ENCODE data around the gene SMCR8.

Gene SMCR8

GRCh38 chr17:18356624-18357023 lies 41.5 kb downstream of the SMCR8 start:
- TF ChIP-seq, protein P1, sequence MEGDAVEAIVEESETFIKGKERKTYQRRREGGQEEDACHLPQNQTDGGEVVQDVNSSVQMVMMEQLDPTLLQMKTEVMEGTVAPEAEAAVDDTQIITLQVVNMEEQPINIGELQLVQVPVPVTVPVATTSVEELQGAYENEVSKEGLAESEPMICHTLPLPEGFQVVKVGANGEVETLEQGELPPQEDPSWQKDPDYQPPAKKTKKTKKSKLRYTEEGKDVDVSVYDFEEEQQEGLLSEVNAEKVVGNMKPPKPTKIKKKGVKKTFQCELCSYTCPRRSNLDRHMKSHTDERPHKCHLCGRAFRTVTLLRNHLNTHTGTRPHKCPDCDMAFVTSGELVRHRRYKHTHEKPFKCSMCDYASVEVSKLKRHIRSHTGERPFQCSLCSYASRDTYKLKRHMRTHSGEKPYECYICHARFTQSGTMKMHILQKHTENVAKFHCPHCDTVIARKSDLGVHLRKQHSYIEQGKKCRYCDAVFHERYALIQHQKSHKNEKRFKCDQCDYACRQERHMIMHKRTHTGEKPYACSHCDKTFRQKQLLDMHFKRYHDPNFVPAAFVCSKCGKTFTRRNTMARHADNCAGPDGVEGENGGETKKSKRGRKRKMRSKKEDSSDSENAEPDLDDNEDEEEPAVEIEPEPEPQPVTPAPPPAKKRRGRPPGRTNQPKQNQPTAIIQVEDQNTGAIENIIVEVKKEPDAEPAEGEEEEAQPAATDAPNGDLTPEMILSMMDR (IDR thresholded peaks at IDR 0.05; ENCODE audit: control extremely low read depth, extremely low read depth, low read depth, missing control alignments), result no peak
- POLR2A ChIA-PET, result no interaction called here
- no peak for DNase-seq (ENCODE audit: extremely low spot score)
- CTCF ChIA-PET, result no interaction called here

- no peak for DNase-seq (ENCODE audit: extremely low spot score)
- TF ChIP-seq, protein P1 (IDR thresholded peaks at IDR 0.05; ENCODE audit: control extremely low read depth, extremely low read depth, low read depth, missing control alignments), result no peak
- CTCF ChIA-PET, result no interaction called here
- POLR2A ChIA-PET, result no interaction called here
These were observed 45.4 kb downstream of the SMCR8 start for GRCh38 chr17:18360518-18360917.

DNA sequence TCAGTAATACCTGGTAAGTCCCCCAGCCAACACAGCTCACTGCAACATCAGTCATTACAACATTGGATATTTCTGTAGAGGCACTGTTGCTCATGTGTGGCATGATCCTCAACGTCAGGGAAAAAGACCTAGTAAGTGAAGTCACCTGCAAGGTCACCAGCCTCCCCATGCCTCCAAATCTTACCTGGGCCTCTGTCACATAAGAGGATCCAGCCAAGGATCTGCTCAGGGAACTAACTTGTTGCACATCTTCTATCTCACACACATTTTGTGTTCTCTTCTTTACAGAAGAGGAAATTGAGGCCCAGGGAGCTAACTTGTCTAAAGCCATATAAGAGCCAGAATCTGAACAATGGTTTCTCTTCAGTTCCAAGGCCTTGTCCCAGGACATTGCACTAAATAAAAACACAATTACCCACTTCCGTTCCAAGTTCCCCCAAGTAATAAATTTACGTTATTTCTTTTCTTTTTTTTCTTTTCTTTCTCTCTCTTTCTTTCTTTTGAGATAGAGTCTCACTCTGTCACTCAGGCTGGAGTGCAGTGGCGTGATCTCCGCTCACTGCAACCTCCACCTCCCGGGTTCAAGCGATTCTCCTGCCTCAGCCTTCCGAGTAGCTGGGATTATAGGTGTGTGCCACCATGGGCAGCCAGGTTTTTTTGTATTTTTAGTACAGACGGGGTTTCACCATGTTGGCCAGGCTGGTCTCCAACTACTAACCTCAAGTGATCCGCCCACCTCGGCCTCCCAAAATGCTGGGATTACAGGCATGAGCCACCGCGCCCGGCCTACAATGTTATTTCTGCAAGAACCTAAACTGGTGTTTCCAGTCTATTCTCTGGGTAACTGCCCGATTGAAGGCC lies 47.0 kb downstream of the SMCR8 start:
- POLR2A ChIA-PET, result interaction anchor here (0.7 kb wide), 2 partner anchors 15 to 17 kb away, joined by 5 read pairs; no protein-coding TSS in a partner anchor

GRCh38 chr17:18362698-18363100 lies 47.6 kb downstream of the SMCR8 start:
- TF ChIP-seq, protein P1 (IDR thresholded peaks at IDR 0.05; ENCODE audit: control extremely low read depth, extremely low read depth, low read depth, missing control alignments), result no peak
- CTCF ChIA-PET, result interaction anchor here (1.1 to 2.6 kb wide), 2 partner anchors 14 to 42 kb away, joined by 3 to 7 read pairs; no protein-coding TSS in a partner anchor
- DNase-seq (ENCODE audit: extremely low spot score), result no peak
- POLR2A ChIA-PET, result no interaction called here

More for the DNA sequence above, 47.0 kb downstream of the SMCR8 start:
- TF ChIP-seq, protein P1 (IDR thresholded peaks at IDR 0.05; ENCODE audit: control extremely low read depth, extremely low read depth, low read depth, missing control alignments), result no peak
- DNase-seq (ENCODE audit: extremely low spot score), result no peak
- CTCF ChIA-PET, result interaction anchor here (1.1 to 2.6 kb wide), 2 partner anchors 9 to 13 kb away, joined by 3 to 7 read pairs; no protein-coding TSS in a partner anchor

- TF ChIP-seq, protein P1 (IDR thresholded peaks at IDR 0.05; ENCODE audit: control extremely low read depth, extremely low read depth, low read depth, missing control alignments), result no peak
- CTCF ChIA-PET, result interaction anchor here (1.1 to 2.6 kb wide), 2 partner anchors 15 to 43 kb away, joined by 3 to 7 read pairs; no protein-coding TSS in a partner anchor
- POLR2A ChIA-PET, result no interaction called here
- DNase-seq (ENCODE audit: extremely low spot score), result peak; percentile 98
These were observed 48.3 kb downstream of the SMCR8 start, which contains the start of gene SHMT1 for GRCh38 chr17:18363101-18364049. Gene SHMT1, minus strand, starts transcription at chr17:18363550. Its CDS starts 7,569 bp downstream, at chr17:18355981.

- ChIA-PET POLR2A (no interaction called here), CTCF (no interaction called here)
- TF ChIP-seq, protein P1 (IDR thresholded peaks at IDR 0.05; ENCODE audit: control extremely low read depth, extremely low read depth, low read depth, missing control alignments), result no peak
- no peak for DNase-seq (ENCODE audit: extremely low spot score)
These were observed 49.1 kb downstream of the SMCR8 start for GRCh38 chr17:18364166-18364565.
